ENCODE measurements around the gene AP2A2. TPM values are rescaled to one million over a fixed set of nuclear protein-coding genes. Genes with fewer than 3 reads are reported as not detected.

AP2A2 gene
- total RNA-seq, 1 experiment from 2014 or later: 62.0 TPM

GRCh38 chr11:1038921-1039320 lies 113.3 kb downstream of the AP2A2 start:
- intact Hi-C loops (cut with micrococcal nuclease; ENCODE audit: unreplicated experiment): no loop called here
- CTCF ChIA-PET: no interaction called here
- Histone ChIP-seq H3K4me1 (ENCODE audit: insufficient read depth, low read length, poor library complexity, severe bottlenecking) (no peaks in the 10 kb centered on the region), H3K9me3 (ENCODE audit: low read depth, low read length, poor library complexity, severe bottlenecking) (no peaks in the 10 kb centered on the region), H3K36me3 (ENCODE audit: insufficient read depth, low read length, poor library complexity, severe bottlenecking) (no peaks in the 10 kb centered on the region), H3K27me3 (replicated peaks; ENCODE audit: insufficient read depth, low read depth, low read length, poor library complexity) (no peaks in the 10 kb centered on the region), H3K4me3 (ENCODE audit: low read depth, low read length, poor library complexity, severe bottlenecking) (no peak overlapping the region), H3K27ac (ENCODE audit: low read depth, low read length, poor library complexity, severe bottlenecking) (no peak overlapping the region)
- TF ChIP-seq EZH2 (IDR thresholded peaks at IDR 0.05; ENCODE audit: borderline replicate concordance, low read depth, low read length, poor library complexity, severe bottlenecking): no peak
- TF ChIP-seq, protein P1, sequence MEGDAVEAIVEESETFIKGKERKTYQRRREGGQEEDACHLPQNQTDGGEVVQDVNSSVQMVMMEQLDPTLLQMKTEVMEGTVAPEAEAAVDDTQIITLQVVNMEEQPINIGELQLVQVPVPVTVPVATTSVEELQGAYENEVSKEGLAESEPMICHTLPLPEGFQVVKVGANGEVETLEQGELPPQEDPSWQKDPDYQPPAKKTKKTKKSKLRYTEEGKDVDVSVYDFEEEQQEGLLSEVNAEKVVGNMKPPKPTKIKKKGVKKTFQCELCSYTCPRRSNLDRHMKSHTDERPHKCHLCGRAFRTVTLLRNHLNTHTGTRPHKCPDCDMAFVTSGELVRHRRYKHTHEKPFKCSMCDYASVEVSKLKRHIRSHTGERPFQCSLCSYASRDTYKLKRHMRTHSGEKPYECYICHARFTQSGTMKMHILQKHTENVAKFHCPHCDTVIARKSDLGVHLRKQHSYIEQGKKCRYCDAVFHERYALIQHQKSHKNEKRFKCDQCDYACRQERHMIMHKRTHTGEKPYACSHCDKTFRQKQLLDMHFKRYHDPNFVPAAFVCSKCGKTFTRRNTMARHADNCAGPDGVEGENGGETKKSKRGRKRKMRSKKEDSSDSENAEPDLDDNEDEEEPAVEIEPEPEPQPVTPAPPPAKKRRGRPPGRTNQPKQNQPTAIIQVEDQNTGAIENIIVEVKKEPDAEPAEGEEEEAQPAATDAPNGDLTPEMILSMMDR (conservative IDR thresholded peaks at IDR 0.05; ENCODE audit: low read depth, low read length): no peak
- no peak for DNase-seq (ENCODE audit: low spot score)
- POLR2A ChIA-PET (ENCODE audit: low non-redundant PET): no interaction called here
- BruUV-seq (replicated peaks): no TSS peak

- Histone ChIP-seq H3K36me3 (ENCODE audit: insufficient read depth, low read length, poor library complexity, severe bottlenecking) (no peaks in the 10 kb centered on the region), H3K4me3 (ENCODE audit: low read depth, low read length, poor library complexity, severe bottlenecking) (no peak overlapping the region), H3K27me3 (replicated peaks; ENCODE audit: insufficient read depth, low read depth, low read length, poor library complexity) (no peaks in the 10 kb centered on the region), H3K27ac (ENCODE audit: low read depth, low read length, poor library complexity, severe bottlenecking) (no peak overlapping the region), H3K9me3 (ENCODE audit: low read depth, low read length, poor library complexity, severe bottlenecking) (no peaks in the 10 kb centered on the region), H3K4me1 (ENCODE audit: insufficient read depth, low read length, poor library complexity, severe bottlenecking) (no peaks in the 10 kb centered on the region)
- no peak for DNase-seq (ENCODE audit: low spot score)
- ChIA-PET POLR2A (ENCODE audit: low non-redundant PET) (no interaction called here), CTCF (no interaction called here)
- TF ChIP-seq, protein P1 (conservative IDR thresholded peaks at IDR 0.05; ENCODE audit: low read depth, low read length): no peak
- no peak for TF ChIP-seq EZH2 (IDR thresholded peaks at IDR 0.05; ENCODE audit: borderline replicate concordance, low read depth, low read length, poor library complexity, severe bottlenecking)
- no TSS peak for BruUV-seq (replicated peaks)
- intact Hi-C loops (cut with micrococcal nuclease; ENCODE audit: unreplicated experiment): no loop called here
Observed at GRCh38 chr11:1039481-1040427, 114.1 kb downstream of the AP2A2 start.

DNA sequence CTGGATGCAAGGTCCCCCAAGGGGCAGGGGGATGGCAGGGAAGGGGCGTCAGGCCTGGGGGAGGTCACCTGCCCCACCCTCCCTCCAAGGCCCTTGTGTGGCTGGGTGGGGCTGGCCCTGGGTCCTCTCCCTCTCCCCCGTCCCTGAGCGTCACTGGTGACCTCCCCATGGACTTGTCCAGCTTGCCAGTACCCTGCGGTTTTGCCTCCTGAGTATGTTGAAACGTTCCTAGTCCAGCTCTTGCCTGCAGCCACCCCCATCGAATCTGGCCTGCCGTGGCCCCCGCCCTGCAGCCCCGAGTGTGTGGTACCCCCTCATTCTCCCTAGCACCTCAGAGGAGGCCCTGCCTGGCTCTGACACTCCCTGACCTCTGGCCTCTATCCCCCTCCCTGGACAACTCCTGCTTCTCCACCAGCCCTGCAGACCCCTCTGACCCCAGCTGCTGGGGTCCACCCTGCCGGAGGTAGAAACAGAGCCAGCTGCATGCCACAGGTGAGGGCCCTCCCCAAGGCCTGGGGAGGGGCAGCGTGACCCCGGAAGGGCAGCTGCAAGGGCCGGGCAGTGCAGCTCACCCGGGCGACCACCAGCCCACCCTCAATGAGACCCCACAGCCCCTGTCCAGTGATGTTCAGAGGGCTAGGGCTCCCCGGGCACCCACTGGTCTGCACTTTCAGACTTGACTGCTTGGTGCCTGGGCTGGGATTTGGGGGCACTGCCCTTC lies 114.9 kb downstream of the AP2A2 start:
- intact Hi-C loops (cut with micrococcal nuclease; ENCODE audit: unreplicated experiment): no loop called here
- Histone ChIP-seq H3K27ac (ENCODE audit: low read depth, low read length, poor library complexity, severe bottlenecking) (no peak overlapping the region), H3K4me3 (ENCODE audit: low read depth, low read length, poor library complexity, severe bottlenecking) (no peak overlapping the region), H3K4me1 (ENCODE audit: insufficient read depth, low read length, poor library complexity, severe bottlenecking) (no peaks in the 10 kb centered on the region), H3K27me3 (replicated peaks; ENCODE audit: insufficient read depth, low read depth, low read length, poor library complexity) (no peaks in the 10 kb centered on the region), H3K36me3 (ENCODE audit: insufficient read depth, low read length, poor library complexity, severe bottlenecking) (no peaks in the 10 kb centered on the region), H3K9me3 (ENCODE audit: low read depth, low read length, poor library complexity, severe bottlenecking) (no peaks in the 10 kb centered on the region)
- TF ChIP-seq, protein P1 (conservative IDR thresholded peaks at IDR 0.05; ENCODE audit: low read depth, low read length): no peak
- no peak for TF ChIP-seq EZH2 (IDR thresholded peaks at IDR 0.05; ENCODE audit: borderline replicate concordance, low read depth, low read length, poor library complexity, severe bottlenecking)
- CTCF ChIA-PET: no interaction called here
- POLR2A ChIA-PET (ENCODE audit: low non-redundant PET): no interaction called here
- no peak for DNase-seq (ENCODE audit: low spot score)
- BruUV-seq (replicated peaks): no TSS peak
